Heart left ventricle (tissue), 16 donors: ENCODE measurements around the gene WDR7. TPM values are rescaled to one million over a fixed set of nuclear protein-coding genes. Genes with fewer than 3 reads are reported as not detected.

Experiments used
- ATAC-seq, 4 donors: fragments of 200-7000 bp; cut with Tn5 transposase; one replicate each; pipeline ENCODE4 v1.9.1; 2020 to 2022; ENCODE audit warnings: moderate library complexity in 4 of 4, mild to moderate bottlenecking in 3 of 4, moderate number of reproducible peaks in 1 of 4
- DNase-seq, 5 donors: peaks; one replicate each; pipeline ENCODE4 v3.0.0-alpha.2; 2020
- H3K27ac ChIP-seq, 12 donors: fragments of 200-600 bp; sonication (generic) in 4 of 12; one replicate each; pipeline versions ENCODE4 v1.5.0 to v1.8.0; 2016 to 2022; ENCODE audit warnings: mild to moderate bottlenecking in 2 of 12
- H3K27me3 ChIP-seq, 9 donors: fragments of 200-600 bp; sonication (generic) in 2 of 9; one replicate each; pipeline versions ENCODE4 v1.5.1 to v1.8.0; 2016 to 2022; ENCODE audit warnings: mild to moderate bottlenecking in 3 of 9
- H3K36me3 ChIP-seq, 9 donors: fragments of 200-600 bp; sonication (generic) in 2 of 9; one replicate each; pipeline versions ENCODE4 v1.5.0 to v1.8.0; 2018 to 2022; ENCODE audit warnings: mild to moderate bottlenecking in 2 of 9
- H3K4me1 ChIP-seq, 12 donors: fragments of 200-600 bp; sonication (generic) in 4 of 12; one replicate each; pipeline versions ENCODE4 v1.5.0 to v1.8.0; 2016 to 2022; ENCODE audit warnings: mild to moderate bottlenecking in 3 of 12
- H3K4me3 ChIP-seq, 12 donors: fragments of 200-600 bp; sonication (generic) in 4 of 12; one replicate each; pipeline versions ENCODE4 v1.5.0 to v1.8.0; 2017 to 2022; ENCODE audit warnings: mild to moderate bottlenecking in 9 of 12, moderate library complexity in 4 of 12
- H3K9me3 ChIP-seq, 12 donors: fragments of 200-600 bp; sonication (generic) in 4 of 12; one replicate each; pipeline versions ENCODE4 v1.5.0 to v1.8.0; 2016 to 2022; ENCODE audit warnings: mild to moderate bottlenecking in 1 of 12
- CTCF ChIP-seq, 12 donors: fragments of 200-600 bp; sonication (generic) in 4 of 12; IDR thresholded peaks; one replicate each; pipeline versions ENCODE4 v1.5.0 to v1.8.0; 2018 to 2022; ENCODE audit warnings: antibody characterized with exemption in 12 of 12, mild to moderate bottlenecking in 5 of 12
- POLR2A ChIP-seq, 2 donors: fragments of 450-650 bp; IDR thresholded peaks; one replicate each; pipeline ENCODE4 v1.6.1; 2017; ENCODE audit warnings: antibody characterized with exemption in 2 of 2, mild to moderate bottlenecking in 2 of 2, moderate library complexity in 2 of 2
- WGBS, 4 donors: extraction: QIAGEN DNeasy Blood & Tissue Kit in 2 of 4; methylation state at CpG; one replicate each; pipeline versions ENCODE4 v1.1.5 to v1.1.7; 2013 to 2018; 5-methylcytosine and 5-hydroxymethylcytosine counted together
- intact Hi-C, 10 donors: fragments of 100-400 bp; cut with DNase I; formaldehyde crosslinking; loops; one replicate each; pipeline versions ENCODE4 v1.11.1 to v1.14.2; 2022
- polyA plus RNA-seq, 2 donors: library from polyadenylated mRNA; stranded (reverse); fragments of 200-250 nt; gene quantifications; one replicate each; pipeline ENCODE4 v1.2.3, GENCODE V29; 2013
- total RNA-seq, 9 donors: library from RNA; depleted of rRNA in 2 of 9; stranded (reverse); fragments of >200 nt in 2 of 9; fragmentation: NEBNext Ultra II Directional in 3 of 9; extraction: Animal tissue kit (Norgen Biotek cat#: 25700) in 3 of 9; gene quantifications; one replicate each; pipeline versions ENCODE4 v1.1.0 to v1.2.4, GENCODE V29; 2016 to 2023
- donor health status: ischemic (EF 13 %, LVEDD 7.1; RV severe dilation, severe dysfunction).
- donor health status: healthy with polysubstance abuse.
- donor health status: DM: no; HTN: yes; CAD: no.
- donor health status: DM: no; HTN: no; CAD: no.
- donor health status: ischemic (EF 25% LVEDD 6.9; RV normal size, moderate dysfunction).
- donor health status: ischemic (EF 25% LVEDD 5.7; RV mildly dilated, moderate dysfunction).
- donor health status: healthy.
- donor health status: DM: yes; HTN: yes; CAD: no.
- donor health status: ischemic (EF 35%, LVEDD 5.7; RV mildly dilated, moderate dysfunction).
- donor health status: nonischemic (EF 11% LVEDD 7.7; RV severe dilation, severe dysfunction).
- donor health status: DM: yes; HTN: yes; CAD: no.
- donor health status: PGD.
- donor health status: ischemic (EF 29% LVEDD 5.4; RV normal size, mild dysfunction).
- donor health status: nonischemic (EF 23%, LVEDD 6.1; RV moderate dilation, normal function).

WDR7 gene
- total and polyA plus RNA-seq, 11 donors = 4.3 to 33.6 (median 26.6) TPM

- WGBS, 4 donors = 86 to 94% (median 93%) methylated on average over 1 of the region's 1 CpG
Observed at GRCh38 chr18:56921896-56922480, 270.8 kb downstream of the WDR7 start.

GRCh38 chr18:56926734-56927133 is 275.6 kb downstream of the WDR7 start:
- TF ChIP-seq POLR2A (IDR thresholded peaks at IDR 0.05) (no peak), CTCF (IDR thresholded peaks at IDR 0.05) (no peak)
- intact Hi-C loops = no loop called here
- 95 to 97% (median 97%) methylated on average over 5 of the region's 5 CpGs for WGBS, 4 donors
- Histone ChIP-seq H3K36me3 (peaks cover 0 to 5% (median 0%) of the 10 kb centered on the region in 9 donors), H3K27ac (no peak overlapping the region), H3K4me3 (no peak overlapping the region), H3K4me1 (peaks cover 0 to 3% (median 0%) of the 10 kb centered on the region in 12 donors), H3K27me3 (no peaks in the 10 kb centered on the region), H3K9me3 (no peaks in the 10 kb centered on the region)
- DNase-seq (no peak), ATAC-seq (no peak)

More at GRCh38 chr18:56921896-56922480, 270.8 kb downstream of the WDR7 start:
- Histone ChIP-seq H3K4me1 (peaks cover 0 to 9% (median 0%) of the 10 kb centered on the region in 12 donors), H3K9me3 (no peaks in the 10 kb centered on the region), H3K27me3 (no peaks in the 10 kb centered on the region), H3K4me3 (no peak overlapping the region), H3K36me3 (no peaks in the 10 kb centered on the region), H3K27ac (no peak overlapping the region)
- TF ChIP-seq CTCF (IDR thresholded peaks at IDR 0.05) (no peak), POLR2A (IDR thresholded peaks at IDR 0.05) (no peak)
- intact Hi-C loops = no loop called here
- ATAC-seq (no peak), DNase-seq (no peak)

- intact Hi-C loops = no loop called here
- DNase-seq (no peak), ATAC-seq (no peak)
- H3K4me1 ChIP-seq = peaks cover 0 to 3% (median 0%) of the 10 kb centered on the region in 12 donors
- H3K27ac ChIP-seq = no peak overlapping the region
- H3K4me3 ChIP-seq = no peak overlapping the region
- 96 to 99% (median 98%) methylated on average over 3 of the region's 3 CpGs for WGBS, 4 donors
- H3K9me3 ChIP-seq = no peaks in the 10 kb centered on the region
- H3K36me3 ChIP-seq = peaks cover 0 to 9% (median 0%) of the 10 kb centered on the region in 9 donors
- no peaks in the 10 kb centered on the region for H3K27me3 ChIP-seq
- TF ChIP-seq CTCF (IDR thresholded peaks at IDR 0.05) (no peak), POLR2A (IDR thresholded peaks at IDR 0.05) (no peak)
Observed at GRCh38 chr18:56927786-56928185, 276.6 kb downstream of the WDR7 start.

- no peak overlapping the region for H3K4me3 ChIP-seq
- 85 to 88% (median 87%) methylated on average over 5 of the region's 5 CpGs for WGBS, 4 donors
- intact Hi-C loops = no loop called here
- no peak for ATAC-seq
- no peak overlapping the region for H3K27ac ChIP-seq
- peaks cover 0 to 13% (median 0%) of the 10 kb centered on the region in 9 donors for H3K36me3 ChIP-seq
- DNase-seq = no peak
- TF ChIP-seq POLR2A (IDR thresholded peaks at IDR 0.05) = no peak
- TF ChIP-seq CTCF (IDR thresholded peaks at IDR 0.05) = no peak
- peaks cover 0 to 3% (median 0%) of the 10 kb centered on the region in 12 donors for H3K4me1 ChIP-seq
- no peaks in the 10 kb centered on the region for H3K9me3 ChIP-seq
- H3K27me3 ChIP-seq = no peaks in the 10 kb centered on the region
Observed at GRCh38 chr18:56929886-56930285, 278.7 kb downstream of the WDR7 start.
